KMS-11 (cell line): ENCODE measurements around the gene IL19.

Experiments
- H2AFZ ChIP-seq: fragments of 200-600 bp; sonication (generic); 2 replicates; pipeline ENCODE4 v1.6.1; 2016; ENCODE audit warnings: antibody characterized with exemption, mixed run types, low read depth
- H3K27ac ChIP-seq: fragments of 200-600 bp; sonication (generic); 2 replicates; pipeline ENCODE4 v1.6.1; 2016; ENCODE audit warnings: mild to moderate bottlenecking, mixed run types
- H3K27me3 ChIP-seq: fragments of 200-600 bp; sonication (generic); 2 replicates; pipeline ENCODE4 v1.6.1; 2017; ENCODE audit warnings: mild to moderate bottlenecking, low read depth, mixed run types, moderate library complexity; ENCODE audit not compliant: insufficient read depth
- H3K36me3 ChIP-seq: fragments of 200-600 bp; sonication (generic); 2 replicates; pipeline ENCODE4 v1.6.1; 2017; ENCODE audit warnings: mild to moderate bottlenecking, mixed run types; ENCODE audit not compliant: insufficient read depth
- H3K4me1 ChIP-seq: fragments of 200-600 bp; sonication (generic); 2 replicates; pipeline ENCODE4 v1.6.1; 2016; ENCODE audit warnings: mild to moderate bottlenecking, low read depth, mixed run types; ENCODE audit not compliant: poor library complexity, severe bottlenecking
- H3K4me2 ChIP-seq: fragments of 200-600 bp; sonication (generic); 2 replicates; pipeline ENCODE4 v1.7.0; 2016; ENCODE audit warnings: mild to moderate bottlenecking, mixed run types
- H3K4me3 ChIP-seq: fragments of 200-600 bp; sonication (generic); IDR thresholded peaks from 2 replicates; pipeline ENCODE4 v1.6.1; 2017; ENCODE audit warnings: low read depth, low read length, mixed read lengths; ENCODE audit not compliant: insufficient read depth
- H3K79me2 ChIP-seq: fragments of 200-600 bp; sonication (generic); 2 replicates; pipeline ENCODE4 v1.6.1; 2016; ENCODE audit warnings: low read depth, mixed run types; ENCODE audit not compliant: insufficient read depth
- H3K9ac ChIP-seq: fragments of 200-600 bp; sonication (generic); 2 replicates; pipeline ENCODE4 v1.6.1; 2016; ENCODE audit warnings: mild to moderate bottlenecking, mixed run types
- H4K20me1 ChIP-seq: fragments of 200-600 bp; sonication (generic); 2 replicates; pipeline ENCODE4 v1.6.1; 2016; ENCODE audit warnings: mild to moderate bottlenecking, mixed run types; ENCODE audit not compliant: insufficient read depth
- CTCF ChIP-seq: fragments of 200-600 bp; sonication (generic); conservative IDR thresholded peaks from 2 replicates; pipeline ENCODE4 v1.6.1; 2017; ENCODE audit warnings: low read depth, mild to moderate bottlenecking, antibody characterized with exemption, low read length, moderate library complexity, mixed read lengths

Gene IL19

GRCh38 chr1:206800411-206800810 is 29.8 kb downstream of the IL19 start:
- TF ChIP-seq CTCF, result no peak
- Histone ChIP-seq H3K9ac (no peak overlapping the region), H3K4me3 (no peak overlapping the region), H3K79me2 (no peaks in the 10 kb centered on the region), H3K4me1 (peaks cover 97% of the 10 kb centered on the region), H3K4me2 (no peak overlapping the region), H2AFZ (no peak overlapping the region), H3K27ac (no peak overlapping the region), H3K36me3 (no peaks in the 10 kb centered on the region), H3K27me3 (no peaks in the 10 kb centered on the region), H4K20me1 (no peaks in the 10 kb centered on the region)

GRCh38 chr1:206800891-206801290 is 30.3 kb downstream of the IL19 start:
- Histone ChIP-seq H3K27me3 (no peaks in the 10 kb centered on the region), H3K4me2 (no peak overlapping the region; the same call in 1 of the 2 replicates), H3K36me3 (no peaks in the 10 kb centered on the region), H3K79me2 (no peaks in the 10 kb centered on the region), H2AFZ (no peak overlapping the region), H4K20me1 (no peaks in the 10 kb centered on the region), H3K27ac (no peak overlapping the region), H3K4me3 (no peak overlapping the region), H3K9ac (no peak overlapping the region), H3K4me1 (peaks cover 97% of the 10 kb centered on the region)
- TF ChIP-seq CTCF, result no peak

GRCh38 chr1:206801467-206801866 is 30.9 kb downstream of the IL19 start:
- Histone ChIP-seq H3K9ac (no peak overlapping the region), H3K4me2 (peak overlapping the region; percentile 19; the same call in 1 of the 2 replicates), H3K4me1 (peaks cover 99% of the 10 kb centered on the region), H3K27ac (peak overlapping the region; percentile 1; the same call in 1 of the 2 replicates), H3K36me3 (no peaks in the 10 kb centered on the region), H3K4me3 (no peak overlapping the region), H2AFZ (no peak overlapping the region), H4K20me1 (no peaks in the 10 kb centered on the region), H3K79me2 (no peaks in the 10 kb centered on the region), H3K27me3 (no peaks in the 10 kb centered on the region)
- peak; percentile 42 for TF ChIP-seq CTCF

- H3K4me2 ChIP-seq, result peak overlapping the region; percentile 55
- H4K20me1 ChIP-seq, result no peaks in the 10 kb centered on the region
- no peaks in the 10 kb centered on the region for H3K36me3 ChIP-seq
- no peaks in the 10 kb centered on the region for H3K79me2 ChIP-seq
- peak overlapping the region; percentile 87 for H3K4me3 ChIP-seq
- H3K27ac ChIP-seq, result peak overlapping the region; percentile 94
- H3K27me3 ChIP-seq, result no peaks in the 10 kb centered on the region
- peak overlapping the region; percentile 58; the same call in 1 of the 2 replicates for H3K9ac ChIP-seq
- no peak for TF ChIP-seq CTCF
- peaks cover 99% of the 10 kb centered on the region for H3K4me1 ChIP-seq
- H2AFZ ChIP-seq, result no peak overlapping the region
These were observed 31.8 kb downstream of the IL19 start for GRCh38 chr1:206802401-206802800.
